HEK293 (cell line): ENCODE results near the gene DGCR8.

ENCODE experiments used
- AEBP2 ChIP-seq: fragments of 450-650 bp; formaldehyde crosslinking; IDR thresholded peaks from 2 replicates; pipeline ENCODE4 v1.5.1; 2016; ENCODE audit warnings: missing biosample characterization, missing genetic modification characterization, borderline replicate concordance
- BCL11B ChIP-seq: fragments of 450-650 bp; formaldehyde crosslinking; IDR thresholded peaks from 2 replicates; pipeline ENCODE4 v1.5.1; 2016; ENCODE audit warnings: low read depth, missing biosample characterization, missing genetic modification characterization
- CTCF ChIP-seq: fragments of 450-650 bp; formaldehyde crosslinking; IDR thresholded peaks from 2 replicates; pipeline ENCODE4 v1.5.1; 2016; ENCODE audit warnings: missing biosample characterization, missing genetic modification characterization
- GLI2 ChIP-seq: fragments of 450-650 bp; formaldehyde crosslinking; IDR thresholded peaks from 2 replicates; pipeline ENCODE4; 2017; ENCODE audit warnings: missing biosample characterization, missing genetic modification characterization, low read depth, borderline replicate concordance
- GLIS2 ChIP-seq: fragments of 450-650 bp; formaldehyde crosslinking; IDR thresholded peaks from 2 replicates; pipeline ENCODE4 v1.5.1; 2016; ENCODE audit warnings: missing biosample characterization, missing genetic modification characterization
- HOXC10 ChIP-seq: sonication (generic); formaldehyde crosslinking; IDR thresholded peaks from 2 replicates; pipeline ENCODE4 v1.8.1; 2023; ENCODE audit warnings: mild to moderate bottlenecking, missing genetic modification reagents
- IKZF3 ChIP-seq: fragments of 450-650 bp; IDR thresholded peaks from 2 replicates; pipeline ENCODE4 v1.5.0; 2018; ENCODE audit warnings: missing biosample characterization, mild to moderate bottlenecking, missing genetic modification characterization, moderate library complexity
- KLF1 ChIP-seq: fragments of 450-650 bp; formaldehyde crosslinking; IDR thresholded peaks from 2 replicates; pipeline ENCODE4 v1.5.1; 2016; ENCODE audit warnings: missing biosample characterization, missing genetic modification characterization
- KLF10 ChIP-seq: fragments of 450-650 bp; IDR thresholded peaks from 2 replicates; pipeline ENCODE4 v1.5.1; 2018; ENCODE audit warnings: missing biosample characterization, mild to moderate bottlenecking, missing genetic modification characterization
- OVOL3 ChIP-seq: fragments of 450-650 bp; formaldehyde crosslinking; IDR thresholded peaks from 2 replicates; pipeline ENCODE4 v1.5.1; 2016; ENCODE audit warnings: missing biosample characterization, missing genetic modification characterization
- PATZ1 ChIP-seq: fragments of 450-650 bp; formaldehyde crosslinking; IDR thresholded peaks from 2 replicates; pipeline ENCODE4 v1.5.1; 2016; ENCODE audit warnings: missing biosample characterization, missing genetic modification characterization
- SP2 ChIP-seq: fragments of 450-650 bp; formaldehyde crosslinking; IDR thresholded peaks from 2 replicates; pipeline ENCODE4 v1.5.1; 2016; ENCODE audit warnings: missing biosample characterization, missing genetic modification characterization
- TRIM28 ChIP-seq: IDR thresholded peaks from 2 replicates; pipeline ENCODE4 v1.6.1; 2011; ENCODE audit warnings: low read length, control low read depth, borderline replicate concordance
- YY1 ChIP-seq: fragments of 450-650 bp; formaldehyde crosslinking; IDR thresholded peaks from 2 replicates; pipeline ENCODE4 v1.5.1; 2018; ENCODE audit warnings: missing biosample characterization, missing genetic modification characterization
- ZBTB1 ChIP-seq: fragments of 450-650 bp; formaldehyde crosslinking; IDR thresholded peaks from 2 replicates; pipeline ENCODE4 v1.5.1; 2016; ENCODE audit warnings: missing biosample characterization, missing genetic modification characterization
- ZBTB20 ChIP-seq: fragments of 450-650 bp; formaldehyde crosslinking; IDR thresholded peaks from 2 replicates; pipeline ENCODE4 v1.5.1; 2016; ENCODE audit warnings: missing biosample characterization, missing genetic modification characterization
- ZBTB48 ChIP-seq: fragments of 450-650 bp; formaldehyde crosslinking; IDR thresholded peaks from 2 replicates; pipeline ENCODE4 v1.5.1; 2016; ENCODE audit warnings: missing biosample characterization, missing genetic modification characterization
- ZEB2 ChIP-seq: fragments of 450-650 bp; formaldehyde crosslinking; IDR thresholded peaks from 2 replicates; pipeline ENCODE4 v1.5.1; 2016; ENCODE audit warnings: missing biosample characterization, missing genetic modification characterization
- ZIC2 ChIP-seq: fragments of 450-650 bp; formaldehyde crosslinking; IDR thresholded peaks from 2 replicates; pipeline ENCODE4 v1.5.1; 2016; ENCODE audit warnings: missing biosample characterization, missing genetic modification characterization
- ZNF121 ChIP-seq: fragments of 450-650 bp; formaldehyde crosslinking; IDR thresholded peaks from 2 replicates; pipeline ENCODE4 v1.5.1; 2016; ENCODE audit warnings: missing biosample characterization, missing genetic modification characterization
- ZNF140 ChIP-seq: fragments of 450-650 bp; formaldehyde crosslinking; IDR thresholded peaks from 2 replicates; pipeline ENCODE4 v1.5.1; 2016; ENCODE audit warnings: missing biosample characterization, missing genetic modification characterization
- ZNF19 ChIP-seq: fragments of 450-650 bp; formaldehyde crosslinking; IDR thresholded peaks from 2 replicates; pipeline ENCODE4; 2016; ENCODE audit warnings: missing biosample characterization, missing genetic modification characterization, low read depth
- ZNF202 ChIP-seq: fragments of 450-650 bp; formaldehyde crosslinking; IDR thresholded peaks from 2 replicates; pipeline ENCODE4 v1.5.1; 2016; ENCODE audit warnings: missing biosample characterization, missing genetic modification characterization, borderline replicate concordance
- ZNF24 ChIP-seq: fragments of 450-650 bp; formaldehyde crosslinking; IDR thresholded peaks from 2 replicates; pipeline ENCODE4 v1.5.1; 2016; ENCODE audit warnings: missing biosample characterization, missing genetic modification characterization
- ZNF248 ChIP-seq: fragments of 450-650 bp; formaldehyde crosslinking; IDR thresholded peaks from 2 replicates; pipeline ENCODE4 v1.5.1; 2017; ENCODE audit warnings: missing biosample characterization, missing genetic modification characterization
- ZNF335 ChIP-seq: fragments of 450-650 bp; formaldehyde crosslinking; conservative IDR thresholded peaks from 2 replicates; pipeline ENCODE4 v1.5.1; 2016; ENCODE audit warnings: missing biosample characterization, missing genetic modification characterization
- ZNF341 ChIP-seq: fragments of 450-650 bp; formaldehyde crosslinking; IDR thresholded peaks from 2 replicates; pipeline ENCODE4; 2016; ENCODE audit warnings: low read depth, missing biosample characterization, missing genetic modification characterization
- ZNF366 ChIP-seq: fragments of 450-650 bp; formaldehyde crosslinking; conservative IDR thresholded peaks from 2 replicates; pipeline ENCODE4 v1.5.1; 2016; ENCODE audit warnings: missing biosample characterization, missing genetic modification characterization
- ZNF394 ChIP-seq: fragments of 450-650 bp; formaldehyde crosslinking; IDR thresholded peaks from 2 replicates; pipeline ENCODE4 v1.5.1; 2016; ENCODE audit warnings: missing biosample characterization, missing genetic modification characterization, mild to moderate bottlenecking, moderate library complexity, borderline replicate concordance
- ZNF529 ChIP-seq: fragments of 450-650 bp; formaldehyde crosslinking; IDR thresholded peaks from 2 replicates; pipeline ENCODE4 v1.5.1; 2017; ENCODE audit warnings: missing genetic modification characterization, missing biosample characterization; ENCODE audit not compliant: insufficient replicate concordance
- ZNF596 ChIP-seq: fragments of 450-650 bp; IDR thresholded peaks from 2 replicates; pipeline ENCODE4 v1.5.0; 2018; ENCODE audit warnings: missing biosample characterization, mild to moderate bottlenecking, missing genetic modification characterization, moderate library complexity
- ZNF621 ChIP-seq: fragments of 450-650 bp; formaldehyde crosslinking; IDR thresholded peaks from 2 replicates; pipeline ENCODE4 v1.5.1; 2017; ENCODE audit warnings: missing biosample characterization, missing genetic modification characterization
- ZNF623 ChIP-seq: fragments of 450-650 bp; formaldehyde crosslinking; IDR thresholded peaks from 2 replicates; pipeline ENCODE4 v1.5.1; 2016; ENCODE audit warnings: missing biosample characterization, missing genetic modification characterization
- ZNF701 ChIP-seq: fragments of 450-650 bp; formaldehyde crosslinking; IDR thresholded peaks from 2 replicates; pipeline ENCODE4 v1.5.1; 2016; ENCODE audit warnings: missing biosample characterization, missing genetic modification characterization
- ZNF791 ChIP-seq: fragments of 450-650 bp; formaldehyde crosslinking; IDR thresholded peaks from 2 replicates; pipeline ENCODE4 v1.5.1; 2016; ENCODE audit warnings: missing biosample characterization, missing genetic modification characterization
- ZNF830 ChIP-seq: fragments of 450-650 bp; IDR thresholded peaks from 2 replicates; pipeline ENCODE4 v1.5.0; 2018; ENCODE audit warnings: missing biosample characterization, missing genetic modification characterization, low read depth, mild to moderate bottlenecking, moderate library complexity
- ZNF843 ChIP-seq: fragments of 450-650 bp; formaldehyde crosslinking; IDR thresholded peaks from 2 replicates; pipeline ENCODE4 v1.5.1; 2016; ENCODE audit warnings: missing biosample characterization, missing genetic modification characterization
- ZSCAN23 ChIP-seq: fragments of 450-650 bp; formaldehyde crosslinking; IDR thresholded peaks from 2 replicates; pipeline ENCODE4 v1.5.1; 2016; ENCODE audit warnings: missing biosample characterization, missing genetic modification characterization

Gene DGCR8

GRCh38 chr22:20116951-20117632, 37.1 kb downstream of the DGCR8 start, which contains the start of gene TRMT2A (continued):
- TF ChIP-seq AEBP2 (tag by site-specific recombination) (no peak), ZBTB20 (peak; percentile 59; the same call in 1 of the 2 replicates), ZNF248 (no peak), OVOL3 (tag by site-specific recombination) (peak; percentile 58; the same call in 1 of the 2 replicates), ZNF529 (tag by site-specific recombination) (no peak), ZSCAN23 (tag by site-specific recombination) (peak; percentile 83), SP2 (tag by site-specific recombination) (peak; percentile 83), ZNF121 (tag by site-specific recombination) (0 out of 2 replicates have a peak, but pooled peaks have one; percentile 18), ZEB2 (peak; percentile 91), ZBTB1 (tag by site-specific recombination) (peak; percentile 72; the same call in 1 of the 2 replicates), ZNF335 (peak; percentile 52), ZNF701 (tag by site-specific recombination) (no peak), YY1 (tag by site-specific recombination) (peak; percentile 79), ZBTB48 (tag by site-specific recombination) (peak; percentile 43; the same call in 1 of the 2 replicates), ZNF24 (tag by site-specific recombination) (peak; percentile 89), ZNF843 (tag by site-specific recombination) (peak; percentile 49; the same call in 1 of the 2 replicates), ZNF19 (no peak), ZNF596 (peak; percentile 27; the same call in 1 of the 2 replicates), CTCF (tag by site-specific recombination) (peak; percentile 68), KLF10 (tag by site-specific recombination) (peak; percentile 84), ZNF394 (tag by site-specific recombination) (no peak), ZNF341 (tag by site-specific recombination) (peak; percentile 65; the same call in 1 of the 2 replicates), ZNF830 (tag by site-specific recombination) (no peak), KLF1 (tag by site-specific recombination) (peak; percentile 97), ZIC2 (tag by site-specific recombination) (peak; percentile 43; the same call in 1 of the 2 replicates), ZNF791 (tag by site-specific recombination) (no peak), ZNF621 (no peak), ZNF366 (no peak), PATZ1 (tag by site-specific recombination) (peak; percentile 78), TRIM28 (no peak), ZNF202 (tag by site-specific recombination) (no peak), ZNF140 (no peak), ZNF623 (no peak), HOXC10 (CRISPR knock-in tag) (peak; percentile 90; the same call in 1 of the 2 replicates), IKZF3 (tag by site-specific recombination) (peak; percentile 90), GLIS2 (peak; percentile 10; the same call in 1 of the 2 replicates), BCL11B (peak; percentile 100), GLI2 (tag by site-specific recombination) (peak; percentile 61; the same call in 1 of the 2 replicates)
